GM23338 (cell line): ENCODE data around the gene CACNA1C. TPM values are rescaled to one million over a fixed set of nuclear protein-coding genes. Genes with fewer than 3 reads are reported as not detected.

Experiments used
- ATAC-seq: fragments of 200-7000 bp; cut with Tn5 transposase; 3 replicates; pipeline ENCODE4 v1.9.1; 2020
- DNase-seq: peaks from one replicate; pipeline ENCODE4 v3.0.0-alpha.2; 2015; ENCODE audit warnings: low spot score
- H2AFZ ChIP-seq: fragments of 200-600 bp; sonication (generic); 2 replicates; pipeline ENCODE4 v1.8.0; 2016; ENCODE audit warnings: antibody characterized with exemption, mild to moderate bottlenecking, moderate library complexity
- H3F3A ChIP-seq: fragments of 200-600 bp; sonication (generic); replicated peaks from 2 replicates; pipeline ENCODE4 v1.8.0; 2017; ENCODE audit warnings: antibody characterized with exemption, mixed run types, low read depth
- H3K27ac ChIP-seq: fragments of 200-600 bp; sonication (generic); 2 replicates; pipeline ENCODE4 v1.6.1; 2016; ENCODE audit warnings: low read depth
- H3K27me3 ChIP-seq: fragments of 200-600 bp; sonication (generic); 2 replicates; pipeline ENCODE4 v1.8.0; 2016; ENCODE audit warnings: mild to moderate bottlenecking, mixed run types, moderate library complexity; ENCODE audit not compliant: insufficient read depth
- H3K36me3 ChIP-seq: fragments of 200-600 bp; sonication (generic); 2 replicates; pipeline ENCODE4 v1.8.0; 2016; ENCODE audit warnings: mild to moderate bottlenecking; ENCODE audit not compliant: insufficient read depth
- H3K4me1 ChIP-seq: fragments of 200-600 bp; sonication (generic); 2 replicates; pipeline ENCODE4 v1.8.0; 2016; ENCODE audit warnings: mild to moderate bottlenecking, moderate library complexity; ENCODE audit not compliant: insufficient read depth
- H3K4me2 ChIP-seq: fragments of 200-600 bp; sonication (generic); 2 replicates; pipeline ENCODE4 v1.7.1; 2017; ENCODE audit warnings: mixed run types
- H3K4me3 ChIP-seq: fragments of 200-600 bp; sonication (generic); 2 replicates; pipeline ENCODE4 v1.6.1; 2016; ENCODE audit warnings: mixed run types
- H3K79me2 ChIP-seq: fragments of 200-600 bp; sonication (generic); replicated peaks from 2 replicates; pipeline ENCODE4 v1.8.0; 2017; ENCODE audit warnings: mild to moderate bottlenecking; ENCODE audit not compliant: insufficient read depth
- H3K9me2 ChIP-seq: fragments of 200-600 bp; sonication (generic); 2 replicates; pipeline ENCODE4 v1.8.0; 2017; ENCODE audit not compliant: insufficient read depth
- H4K20me1 ChIP-seq: fragments of 200-600 bp; sonication (generic); replicated peaks from 2 replicates; pipeline ENCODE4 v1.8.0; 2017; ENCODE audit warnings: mild to moderate bottlenecking; ENCODE audit not compliant: insufficient read depth
- H3K27ac Mint-ChIP-seq: 2 replicates; pipeline ENCODE4 v1.8.0; 2020; ENCODE audit warnings: inconsistent platforms, mild to moderate bottlenecking, moderate library complexity, mixed read lengths
- H3K27me3 Mint-ChIP-seq: 3 replicates; pipeline ENCODE4 v1.8.0; 2022; ENCODE audit warnings: low read depth, mild to moderate bottlenecking, moderate library complexity, mixed read lengths, inconsistent platforms; ENCODE audit not compliant: insufficient read depth, poor library complexity
- H3K36me3 Mint-ChIP-seq: 3 replicates; pipeline ENCODE4 v1.8.0; 2021; ENCODE audit warnings: low read depth, mild to moderate bottlenecking, inconsistent platforms, moderate library complexity, mixed read lengths
- H3K4me1 Mint-ChIP-seq: 3 replicates; pipeline ENCODE4 v1.8.0; 2020; ENCODE audit warnings: mild to moderate bottlenecking, inconsistent platforms, mixed read lengths
- H3K4me3 Mint-ChIP-seq: 3 replicates; pipeline ENCODE4 v1.8.0; 2021; ENCODE audit warnings: moderate library complexity, mild to moderate bottlenecking, inconsistent platforms, mixed read lengths
- H3K9me3 Mint-ChIP-seq: 3 replicates; pipeline ENCODE4 v1.8.0; 2020; ENCODE audit warnings: moderate library complexity, mild to moderate bottlenecking, inconsistent platforms, mixed read lengths
- CREB1 ChIP-seq: fragments of 250-450 bp; sonication (Bioruptor Pico); IDR thresholded peaks from 2 replicates; pipeline ENCODE4 v1.5.0; 2020; ENCODE audit warnings: low read depth, mild to moderate bottlenecking, moderate library complexity
- CTCF ChIP-seq, 2 experiments: fragments of 200-600 bp in 1 of 2; sonication (generic) in 1 of 2; conservative IDR thresholded peaks; 2 replicates each; pipeline versions ENCODE4 v1.5.1 to v1.6.1; 2016 to 2017; ENCODE audit warnings: antibody characterized with exemption in 2 of 2, low read depth in 2 of 2, mild to moderate bottlenecking in 2 of 2, moderate library complexity in 1 of 2
- ETS1 ChIP-seq: IDR thresholded peaks from 2 replicates; pipeline ENCODE4 v1.6.1; 2016; ENCODE audit warnings: antibody characterized with exemption
- EZH2 ChIP-seq: fragments of 200-600 bp; sonication (generic); IDR thresholded peaks from one replicate; pipeline ENCODE4 v1.8.0; 2017; ENCODE audit warnings: antibody characterized with exemption, mild to moderate bottlenecking, low read depth; ENCODE audit not compliant: unreplicated experiment
- EZH2phosphoT487 ChIP-seq: fragments of 200-600 bp; sonication (generic); IDR thresholded peaks from one replicate; pipeline ENCODE4 v1.8.1; 2018; ENCODE audit warnings: antibody characterized with exemption; ENCODE audit not compliant: unreplicated experiment
- JUNB ChIP-seq: IDR thresholded peaks from one replicate; pipeline ENCODE4 v1.6.1; 2016; ENCODE audit warnings: antibody characterized with exemption; ENCODE audit not compliant: unreplicated experiment
- NANOG ChIP-seq: IDR thresholded peaks from 2 replicates; pipeline ENCODE4 v1.6.1; 2016; ENCODE audit warnings: antibody characterized with exemption, borderline replicate concordance
- POLR2AphosphoS5 ChIP-seq: IDR thresholded peaks from 2 replicates; pipeline ENCODE4 v1.6.1; 2016; ENCODE audit warnings: antibody characterized with exemption, low read depth
- STAT1 ChIP-seq: IDR thresholded peaks from one replicate; pipeline ENCODE4 v1.6.1; 2016; ENCODE audit warnings: antibody characterized with exemption; ENCODE audit not compliant: unreplicated experiment
- ZNF114 ChIP-seq: fragments of 250-450 bp; sonication (Bioruptor Pico); IDR thresholded peaks from 2 replicates; pipeline ENCODE4 v1.5.0; 2020; ENCODE audit warnings: mild to moderate bottlenecking, moderate library complexity
- ZNF331 ChIP-seq: fragments of 250-450 bp; sonication (Bioruptor Pico); IDR thresholded peaks from 2 replicates; pipeline ENCODE4 v1.5.0; 2020; ENCODE audit warnings: low read depth, mild to moderate bottlenecking, moderate library complexity
- polyA plus RNA-seq: library from polyadenylated mRNA; unstranded; fragments of >200 nt; fragmentation: Nextera tagmentation; extraction: Ambion mirVana; gene quantifications from 2 replicates; pipeline ENCODE4 v1.2.1, GENCODE V29; 2016
- total RNA-seq: library from RNA; depleted of rRNA; stranded (reverse); fragments of >200 nt; shearing (Covaris generic); gene quantifications from 2 replicates; pipeline ENCODE4 v1.2.3, GENCODE V29; 2014
- TF ChIP-seq, protein P1 (sequence below): fragments of 250-450 bp; sonication (Bioruptor Pico); IDR thresholded peaks from 2 replicates; pipeline ENCODE4 v1.5.0; 2020; ENCODE audit warnings: mild to moderate bottlenecking, moderate library complexity
- TF ChIP-seq, protein P2 (sequence below): IDR thresholded peaks from one replicate; pipeline ENCODE4 v1.6.1; 2018; ENCODE audit warnings: antibody characterized with exemption; ENCODE audit not compliant: unreplicated experiment

Gene CACNA1C
- total and polyA plus RNA-seq, 2 experiments from 2014 or later, result 0.78 to 2.1 TPM

GRCh38 chr12:2634471-2634870 is 581.7 kb downstream of the CACNA1C start:
- DNase-seq (no peak), ATAC-seq (no peak)
- peaks cover 13% of the 10 kb centered on the region for H3K4me1 Mint-ChIP-seq
- no peak overlapping the region for H2AFZ ChIP-seq
- H3K27ac ChIP-seq, result no peak overlapping the region
- no peaks in the 10 kb centered on the region for H3F3A ChIP-seq
- no peaks in the 10 kb centered on the region for H3K27me3 ChIP-seq
- TF ChIP-seq, protein P1, sequence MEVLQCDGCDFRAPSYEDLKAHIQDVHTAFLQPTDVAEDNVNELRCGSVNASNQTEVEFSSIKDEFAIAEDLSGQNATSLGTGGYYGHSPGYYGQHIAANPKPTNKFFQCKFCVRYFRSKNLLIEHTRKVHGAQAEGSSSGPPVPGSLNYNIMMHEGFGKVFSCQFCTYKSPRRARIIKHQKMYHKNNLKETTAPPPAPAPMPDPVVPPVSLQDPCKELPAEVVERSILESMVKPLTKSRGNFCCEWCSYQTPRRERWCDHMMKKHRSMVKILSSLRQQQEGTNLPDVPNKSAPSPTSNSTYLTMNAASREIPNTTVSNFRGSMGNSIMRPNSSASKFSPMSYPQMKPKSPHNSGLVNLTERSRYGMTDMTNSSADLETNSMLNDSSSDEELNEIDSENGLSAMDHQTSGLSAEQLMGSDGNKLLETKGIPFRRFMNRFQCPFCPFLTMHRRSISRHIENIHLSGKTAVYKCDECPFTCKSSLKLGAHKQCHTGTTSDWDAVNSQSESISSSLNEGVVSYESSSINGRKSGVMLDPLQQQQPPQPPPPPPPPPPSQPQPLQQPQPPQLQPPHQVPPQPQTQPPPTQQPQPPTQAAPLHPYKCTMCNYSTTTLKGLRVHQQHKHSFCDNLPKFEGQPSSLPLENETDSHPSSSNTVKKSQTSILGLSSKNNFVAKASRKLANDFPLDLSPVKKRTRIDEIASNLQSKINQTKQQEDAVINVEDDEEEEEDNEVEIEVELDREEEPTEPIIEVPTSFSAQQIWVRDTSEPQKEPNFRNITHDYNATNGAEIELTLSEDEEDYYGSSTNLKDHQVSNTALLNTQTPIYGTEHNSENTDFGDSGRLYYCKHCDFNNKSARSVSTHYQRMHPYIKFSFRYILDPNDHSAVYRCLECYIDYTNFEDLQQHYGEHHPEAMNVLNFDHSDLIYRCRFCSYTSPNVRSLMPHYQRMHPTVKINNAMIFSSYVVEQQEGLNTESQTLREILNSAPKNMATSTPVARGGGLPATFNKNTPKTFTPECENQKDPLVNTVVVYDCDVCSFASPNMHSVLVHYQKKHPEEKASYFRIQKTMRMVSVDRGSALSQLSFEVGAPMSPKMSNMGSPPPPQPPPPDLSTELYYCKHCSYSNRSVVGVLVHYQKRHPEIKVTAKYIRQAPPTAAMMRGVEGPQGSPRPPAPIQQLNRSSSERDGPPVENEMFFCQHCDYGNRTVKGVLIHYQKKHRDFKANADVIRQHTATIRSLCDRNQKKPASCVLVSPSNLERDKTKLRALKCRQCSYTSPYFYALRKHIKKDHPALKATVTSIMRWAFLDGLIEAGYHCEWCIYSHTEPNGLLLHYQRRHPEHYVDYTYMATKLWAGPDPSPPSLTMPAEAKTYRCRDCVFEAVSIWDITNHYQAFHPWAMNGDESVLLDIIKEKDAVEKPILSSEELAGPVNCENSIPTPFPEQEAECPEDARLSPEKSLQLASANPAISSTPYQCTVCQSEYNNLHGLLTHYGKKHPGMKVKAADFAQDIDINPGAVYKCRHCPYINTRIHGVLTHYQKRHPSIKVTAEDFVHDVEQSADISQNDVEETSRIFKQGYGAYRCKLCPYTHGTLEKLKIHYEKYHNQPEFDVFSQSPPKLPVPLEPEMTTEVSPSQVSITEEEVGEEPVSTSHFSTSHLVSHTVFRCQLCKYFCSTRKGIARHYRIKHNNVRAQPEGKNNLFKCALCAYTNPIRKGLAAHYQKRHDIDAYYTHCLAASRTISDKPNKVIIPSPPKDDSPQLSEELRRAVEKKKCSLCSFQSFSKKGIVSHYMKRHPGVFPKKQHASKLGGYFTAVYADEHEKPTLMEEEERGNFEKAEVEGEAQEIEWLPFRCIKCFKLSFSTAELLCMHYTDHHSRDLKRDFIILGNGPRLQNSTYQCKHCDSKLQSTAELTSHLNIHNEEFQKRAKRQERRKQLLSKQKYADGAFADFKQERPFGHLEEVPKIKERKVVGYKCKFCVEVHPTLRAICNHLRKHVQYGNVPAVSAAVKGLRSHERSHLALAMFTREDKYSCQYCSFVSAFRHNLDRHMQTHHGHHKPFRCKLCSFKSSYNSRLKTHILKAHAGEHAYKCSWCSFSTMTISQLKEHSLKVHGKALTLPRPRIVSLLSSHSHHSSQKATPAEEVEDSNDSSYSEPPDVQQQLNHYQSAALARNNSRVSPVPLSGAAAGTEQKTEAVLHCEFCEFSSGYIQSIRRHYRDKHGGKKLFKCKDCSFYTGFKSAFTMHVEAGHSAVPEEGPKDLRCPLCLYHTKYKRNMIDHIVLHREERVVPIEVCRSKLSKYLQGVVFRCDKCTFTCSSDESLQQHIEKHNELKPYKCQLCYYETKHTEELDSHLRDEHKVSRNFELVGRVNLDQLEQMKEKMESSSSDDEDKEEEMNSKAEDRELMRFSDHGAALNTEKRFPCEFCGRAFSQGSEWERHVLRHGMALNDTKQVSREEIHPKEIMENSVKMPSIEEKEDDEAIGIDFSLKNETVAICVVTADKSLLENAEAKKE, result no peak
- no peak for TF ChIP-seq CREB1
- no peak for TF ChIP-seq ZNF114 (CRISPR knock-in tag)
- TF ChIP-seq JUNB, result no peak
- TF ChIP-seq POLR2AphosphoS5, result no peak
- no peak for TF ChIP-seq EZH2phosphoT487
- TF ChIP-seq, protein P2, sequence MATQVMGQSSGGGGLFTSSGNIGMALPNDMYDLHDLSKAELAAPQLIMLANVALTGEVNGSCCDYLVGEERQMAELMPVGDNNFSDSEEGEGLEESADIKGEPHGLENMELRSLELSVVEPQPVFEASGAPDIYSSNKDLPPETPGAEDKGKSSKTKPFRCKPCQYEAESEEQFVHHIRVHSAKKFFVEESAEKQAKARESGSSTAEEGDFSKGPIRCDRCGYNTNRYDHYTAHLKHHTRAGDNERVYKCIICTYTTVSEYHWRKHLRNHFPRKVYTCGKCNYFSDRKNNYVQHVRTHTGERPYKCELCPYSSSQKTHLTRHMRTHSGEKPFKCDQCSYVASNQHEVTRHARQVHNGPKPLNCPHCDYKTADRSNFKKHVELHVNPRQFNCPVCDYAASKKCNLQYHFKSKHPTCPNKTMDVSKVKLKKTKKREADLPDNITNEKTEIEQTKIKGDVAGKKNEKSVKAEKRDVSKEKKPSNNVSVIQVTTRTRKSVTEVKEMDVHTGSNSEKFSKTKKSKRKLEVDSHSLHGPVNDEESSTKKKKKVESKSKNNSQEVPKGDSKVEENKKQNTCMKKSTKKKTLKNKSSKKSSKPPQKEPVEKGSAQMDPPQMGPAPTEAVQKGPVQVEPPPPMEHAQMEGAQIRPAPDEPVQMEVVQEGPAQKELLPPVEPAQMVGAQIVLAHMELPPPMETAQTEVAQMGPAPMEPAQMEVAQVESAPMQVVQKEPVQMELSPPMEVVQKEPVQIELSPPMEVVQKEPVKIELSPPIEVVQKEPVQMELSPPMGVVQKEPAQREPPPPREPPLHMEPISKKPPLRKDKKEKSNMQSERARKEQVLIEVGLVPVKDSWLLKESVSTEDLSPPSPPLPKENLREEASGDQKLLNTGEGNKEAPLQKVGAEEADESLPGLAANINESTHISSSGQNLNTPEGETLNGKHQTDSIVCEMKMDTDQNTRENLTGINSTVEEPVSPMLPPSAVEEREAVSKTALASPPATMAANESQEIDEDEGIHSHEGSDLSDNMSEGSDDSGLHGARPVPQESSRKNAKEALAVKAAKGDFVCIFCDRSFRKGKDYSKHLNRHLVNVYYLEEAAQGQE, result no peak
- TF ChIP-seq EZH2, result no peak
- TF ChIP-seq NANOG, result no peak
- no peak for TF ChIP-seq CTCF (conservative IDR thresholded peaks at IDR 0.05; ENCODE audit: low read depth in 2 of 2)
- no peak for TF ChIP-seq ZNF331
- TF ChIP-seq ETS1, result no peak
- TF ChIP-seq STAT1, result no peak
- no peak overlapping the region for H3K4me3 ChIP-seq
- no peaks in the 10 kb centered on the region for H3K36me3 Mint-ChIP-seq
- no peaks in the 10 kb centered on the region for H4K20me1 ChIP-seq
- no peak overlapping the region for H3K4me2 ChIP-seq
- H3K4me1 ChIP-seq, result no peaks in the 10 kb centered on the region; the same call in 1 of the 2 replicates
- H3K36me3 ChIP-seq, result no peaks in the 10 kb centered on the region
- no peak overlapping the region for H3K27ac Mint-ChIP-seq
- peaks cover 9% of the 10 kb centered on the region for H3K27me3 Mint-ChIP-seq
- H3K4me3 Mint-ChIP-seq, result no peak overlapping the region
- H3K9me2 ChIP-seq, result no peaks in the 10 kb centered on the region
- H3K9me3 Mint-ChIP-seq, result no peaks in the 10 kb centered on the region
- H3K79me2 ChIP-seq, result no peaks in the 10 kb centered on the region
